Keratinocyte (primary cell): ENCODE results near the gene CCL2. TPM values are rescaled to one million over a fixed set of nuclear protein-coding genes. Genes with fewer than 3 reads are reported as not detected.

Source experiments
- DNase-seq: peaks from one replicate; pipeline ENCODE4 v3.0.0-alpha.2; 2011; ENCODE audit warnings: low read depth, missing footprints, low spot score
- FAIRE-seq: peaks from 2 replicates; lab custom pipeline; 2011; peaks lifted over from hg19 to GRCh38; lab: Jason Lieb, UNC
- H2AFZ ChIP-seq: 2 replicates; pipeline ENCODE4 v1.6.0; 2012; ENCODE audit warnings: low read length, control low read depth, inconsistent platforms; ENCODE audit not compliant: control insufficient read depth
- H3K27ac ChIP-seq: 2 replicates; pipeline ENCODE4 v1.5.1; 2011; ENCODE audit warnings: low read length; ENCODE audit not compliant: control insufficient read depth, insufficient read depth
- H3K27me3 ChIP-seq: 3 replicates; pipeline ENCODE4 v1.6.0; 2011; ENCODE audit warnings: low read length; ENCODE audit not compliant: control insufficient read depth, insufficient read depth; ENCODE audit errors: extremely low read depth
- H3K36me3 ChIP-seq, 2 experiments: 2 replicates in 1 of 2; 3 replicates in 1 of 2; pipeline ENCODE4 v1.5.1; 2011; ENCODE audit warnings: low read length in 2 of 2, mild to moderate bottlenecking in 1 of 2; ENCODE audit not compliant: control insufficient read depth in 2 of 2, insufficient read depth in 2 of 2; ENCODE audit errors: extremely low read depth in 1 of 2
- H3K4me1 ChIP-seq: 3 replicates; pipeline ENCODE4 v1.5.1; 2011; ENCODE audit warnings: low read length; ENCODE audit not compliant: control insufficient read depth, insufficient read depth; ENCODE audit errors: extremely low read depth
- H3K4me2 ChIP-seq: 3 replicates; pipeline ENCODE4 v1.6.0; 2011; ENCODE audit warnings: low read depth, low read length; ENCODE audit not compliant: control insufficient read depth, insufficient read depth; ENCODE audit errors: extremely low read depth
- H3K4me3 ChIP-seq, 3 experiments: fragments of 200-600 bp in 1 of 3; sonication (generic) in 1 of 3; 2 replicates in 2 of 3; 3 replicates in 1 of 3; pipeline ENCODE4 v1.5.1; 2011 to 2016; ENCODE audit warnings: low read length in 3 of 3, mild to moderate bottlenecking in 3 of 3, control low read depth in 2 of 3, inconsistent platforms in 1 of 3, low read depth in 1 of 3, mixed read lengths in 1 of 3, mixed run types in 1 of 3, moderate library complexity in 1 of 3; ENCODE audit not compliant: control insufficient read depth in 2 of 3, insufficient read depth in 2 of 3; ENCODE audit errors: extremely low read depth in 1 of 3
- H3K79me2 ChIP-seq: 2 replicates; pipeline ENCODE4 v1.6.0; 2012; ENCODE audit warnings: low read length; ENCODE audit not compliant: control insufficient read depth, insufficient read depth
- H3K9ac ChIP-seq: 3 replicates; pipeline ENCODE4 v1.6.0; 2011; ENCODE audit warnings: low read length; ENCODE audit not compliant: control insufficient read depth, insufficient read depth; ENCODE audit errors: extremely low read depth
- H3K9me1 ChIP-seq: 3 replicates; pipeline ENCODE4 v1.6.0; 2011; ENCODE audit warnings: low read length; ENCODE audit not compliant: control insufficient read depth, insufficient read depth; ENCODE audit errors: extremely low read depth
- H3K9me3 ChIP-seq: 2 replicates; pipeline ENCODE4 v1.5.1; 2012; ENCODE audit warnings: low read depth, low read length; ENCODE audit not compliant: control insufficient read depth
- H4K20me1 ChIP-seq: 3 replicates; pipeline ENCODE4 v1.6.0; 2011; ENCODE audit warnings: low read length; ENCODE audit not compliant: control insufficient read depth, insufficient read depth; ENCODE audit errors: extremely low read depth
- CTCF ChIP-seq, 3 experiments: IDR thresholded peaks in 1 of 3; conservative IDR thresholded peaks in 1 of 3; optimal IDR thresholded peaks in 1 of 3; 2 replicates in 2 of 3; 3 replicates in 1 of 3; pipeline versions ENCODE3 to v1.5.1; 2011; ENCODE audit warnings: low read length in 3 of 3, mild to moderate bottlenecking in 3 of 3, moderate library complexity in 2 of 3, control low read depth in 1 of 3, inconsistent platforms in 1 of 3; ENCODE audit not compliant: insufficient read depth in 2 of 3; ENCODE audit errors: extremely low read depth in 1 of 3
- EZH2 ChIP-seq: IDR thresholded peaks from one replicate; pipeline ENCODE4 v1.6.1; 2012; ENCODE audit warnings: inconsistent platforms, mild to moderate bottlenecking, low read length, moderate library complexity
- dilution Hi-C: fragments of 300-500 bp; cut with MboI; formaldehyde crosslinking; loops from one replicate; pipeline ENCODE4 v1.7.0; 2020; ENCODE audit warnings: low sequenced_read_pairs; ENCODE audit not compliant: extremely low pct_ligation_motif_present
- polyA plus RNA-seq, 5 experiments: library from polyadenylated mRNA; depleted of rRNA in 3 of 5; stranded (reverse) in 3 of 5; stranded (forward) in 1 of 5; unstranded in 1 of 5; fragments of >200 nt; gene quantifications; 1 replicate in 1 of 5; 2 replicates in 3 of 5; 3 replicates in 1 of 5; pipeline versions ENCODE4 v1.2.1 to v1.2.3, GENCODE V29; 2011 to 2012; ENCODE audit warnings: missing spikeins in 2 of 5, low read depth in 1 of 5, low replicate concordance in 1 of 5

The CCL2 gene
- polyA plus RNA-seq, 1 donor (not counting 4 experiments of a cell fraction or from before 2014, with no cell fraction given) = 0.24 TPM

- FAIRE-seq (no peak), DNase-seq (no peak)
- peaks cover 4% of the 10 kb centered on the region for H3K27me3 ChIP-seq
- H4K20me1 ChIP-seq = no peaks in the 10 kb centered on the region
- no peak overlapping the region for H3K4me3 ChIP-seq
- dilution Hi-C loops = loop anchor here (25.0 kb wide), 1 partner anchor 142 kb away; the partner anchor contains the start of genes CCL1 and CCL13
- no peak overlapping the region for H3K4me2 ChIP-seq
- H3K9me1 ChIP-seq = no peaks in the 10 kb centered on the region
- H3K9me3 ChIP-seq = no peaks in the 10 kb centered on the region
- no peak overlapping the region for H3K9ac ChIP-seq
- no peaks in the 10 kb centered on the region for H3K79me2 ChIP-seq
- no peaks in the 10 kb centered on the region for H3K36me3 ChIP-seq
- no peak for TF ChIP-seq EZH2
- no peak for TF ChIP-seq CTCF (optimal IDR thresholded peaks at IDR 0.05 in 1 of 3, IDR thresholded peaks at IDR 0.05 in 1 of 3, conservative IDR thresholded peaks at IDR 0.05 in 1 of 3; ENCODE audit: extremely low read depth in 1 of 3, insufficient read depth in 2 of 3, low read length in 3 of 3)
- H3K4me1 ChIP-seq = no peaks in the 10 kb centered on the region
- no peak overlapping the region for H3K27ac ChIP-seq
- H2AFZ ChIP-seq = no peak overlapping the region
These were observed 34.9 kb upstream of the CCL2 start for GRCh38 chr17:34220045-34220751.

- Histone ChIP-seq H3K4me3 (no peak overlapping the region), H4K20me1 (no peaks in the 10 kb centered on the region), H3K27ac (no peak overlapping the region), H3K9me3 (no peaks in the 10 kb centered on the region), H3K4me2 (no peak overlapping the region), H3K27me3 (peaks cover 7% of the 10 kb centered on the region), H3K4me1 (no peaks in the 10 kb centered on the region), H3K9me1 (no peaks in the 10 kb centered on the region), H3K79me2 (no peaks in the 10 kb centered on the region), H2AFZ (no peak overlapping the region), H3K9ac (no peak overlapping the region), H3K36me3 (no peaks in the 10 kb centered on the region)
- TF ChIP-seq CTCF (optimal IDR thresholded peaks at IDR 0.05 in 1 of 3, IDR thresholded peaks at IDR 0.05 in 1 of 3, conservative IDR thresholded peaks at IDR 0.05 in 1 of 3; ENCODE audit: extremely low read depth in 1 of 3, insufficient read depth in 2 of 3, low read length in 3 of 3) (no peak), EZH2 (no peak)
- FAIRE-seq = no peak
- DNase-seq = no peak
- dilution Hi-C loops = loop anchor here (25.0 kb wide), 1 partner anchor 141 kb away; the partner anchor contains the start of genes CCL1 and CCL13
These were observed 34.2 kb upstream of the CCL2 start for GRCh38 chr17:34220752-34221395.
